MCF 10A (cell line): Measurements from ENCODE around the gene CDIP1. TPM values are rescaled to one million over a fixed set of nuclear protein-coding genes. Genes with fewer than 3 reads are reported as not detected.

Experiments
- BruUV-seq: library from RNA; stranded (reverse); fragments of 400-500 nt; replicated peaks from 2 replicates; lab custom pipeline; 2021; lab: Mats Ljungman, UMichigan
- CTCF ChIA-PET: fragments of 300-600 bp; sonication (Branson Sonifier 250); formaldehyde crosslinking; extraction: SDS; loops from one replicate; lab custom pipeline; 2021; ENCODE audit warnings: antibody characterized with exemption, inconsistent platforms; lab: Yijun Ruan, JAX
- POLR2A ChIA-PET: fragments of 300-600, 350-650 bp; sonication (Branson Sonifier 250); formaldehyde crosslinking; extraction: SDS; loops from one replicate; lab custom pipeline; 2020; ENCODE audit warnings: antibody characterized with exemption, inconsistent platforms; lab: Yijun Ruan, JAX
- DNase-seq: peaks from one replicate; pipeline ENCODE4 v3.0.0-alpha.2; 2018; ENCODE audit not compliant: unreplicated experiment
- H3K27ac Mint-ChIP-seq: one replicate; pipeline ENCODE4 v1.8.0; 2022; ENCODE audit warnings: mild to moderate bottlenecking, low read depth, mixed read lengths; ENCODE audit not compliant: unreplicated experiment
- H3K27me3 Mint-ChIP-seq: one replicate; pipeline ENCODE4 v1.8.0; 2022; ENCODE audit warnings: mixed read lengths; ENCODE audit not compliant: insufficient read depth, unreplicated experiment
- H3K36me3 Mint-ChIP-seq: one replicate; pipeline ENCODE4 v1.8.0; 2022; ENCODE audit warnings: mild to moderate bottlenecking, moderate library complexity, mixed read lengths; ENCODE audit not compliant: insufficient read depth, unreplicated experiment
- H3K4me1 Mint-ChIP-seq: one replicate; pipeline ENCODE4 v1.8.0; 2022; ENCODE audit warnings: mixed read lengths; ENCODE audit not compliant: insufficient read depth, unreplicated experiment
- H3K4me3 Mint-ChIP-seq: one replicate; pipeline ENCODE4 v1.8.0; 2022; ENCODE audit warnings: mild to moderate bottlenecking, moderate library complexity, mixed read lengths; ENCODE audit not compliant: unreplicated experiment
- H3K9me3 Mint-ChIP-seq: one replicate; pipeline ENCODE4 v1.8.0; 2022; ENCODE audit warnings: mixed read lengths; ENCODE audit not compliant: unreplicated experiment
- intact Hi-C: fragments of 100-400 bp; cut with micrococcal nuclease; formaldehyde crosslinking; loops from 2 replicates; pipeline ENCODE4 v1.14.1; 2022
- total RNA-seq: library from RNA; stranded (reverse); gene quantifications from 2 replicates; pipeline ENCODE4 v1.2.3, GENCODE V29; 2022
- TF ChIP-seq, protein P1 (sequence below): fragments of 200-600 bp; IDR thresholded peaks from one replicate; pipeline ENCODE4 v1.8.0; 2022; ENCODE audit warnings: antibody characterized with exemption, mild to moderate bottlenecking; ENCODE audit not compliant: unreplicated experiment

Gene CDIP1
- total RNA-seq, 1 experiment from 2014 or later: 6.0 TPM

DNA sequence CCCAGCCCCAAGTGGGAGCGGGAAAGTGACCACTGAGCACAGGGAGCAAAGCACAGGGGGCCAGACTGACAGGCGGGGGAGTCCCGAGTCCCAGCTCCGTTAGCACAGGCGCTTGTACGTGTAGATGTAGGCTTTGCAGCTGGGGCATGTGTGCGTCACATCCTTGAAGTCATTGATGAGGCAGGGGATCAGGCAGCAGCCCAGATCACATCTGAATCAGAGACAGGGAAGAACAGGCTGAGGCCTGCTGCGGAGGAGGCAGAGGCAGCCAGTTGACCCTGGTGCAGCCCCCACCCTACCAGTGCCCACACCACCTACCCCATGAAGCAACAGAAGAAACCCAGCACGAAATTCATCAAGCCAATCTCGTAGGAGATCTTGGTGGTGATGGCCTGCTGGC lies 26.1 kb downstream of the CDIP1 start:
- Mint-ChIP-seq H3K9me3 (no peaks in the 10 kb centered on the region), H3K4me1 (no peaks in the 10 kb centered on the region), H3K4me3 (no peak overlapping the region), H3K27ac (no peak overlapping the region), H3K36me3 (peaks cover 30% of the 10 kb centered on the region), H3K27me3 (no peaks in the 10 kb centered on the region)
- intact Hi-C loops: no loop called here
- DNase-seq: no peak
- BruUV-seq: no TSS peak
- TF ChIP-seq, protein P1, sequence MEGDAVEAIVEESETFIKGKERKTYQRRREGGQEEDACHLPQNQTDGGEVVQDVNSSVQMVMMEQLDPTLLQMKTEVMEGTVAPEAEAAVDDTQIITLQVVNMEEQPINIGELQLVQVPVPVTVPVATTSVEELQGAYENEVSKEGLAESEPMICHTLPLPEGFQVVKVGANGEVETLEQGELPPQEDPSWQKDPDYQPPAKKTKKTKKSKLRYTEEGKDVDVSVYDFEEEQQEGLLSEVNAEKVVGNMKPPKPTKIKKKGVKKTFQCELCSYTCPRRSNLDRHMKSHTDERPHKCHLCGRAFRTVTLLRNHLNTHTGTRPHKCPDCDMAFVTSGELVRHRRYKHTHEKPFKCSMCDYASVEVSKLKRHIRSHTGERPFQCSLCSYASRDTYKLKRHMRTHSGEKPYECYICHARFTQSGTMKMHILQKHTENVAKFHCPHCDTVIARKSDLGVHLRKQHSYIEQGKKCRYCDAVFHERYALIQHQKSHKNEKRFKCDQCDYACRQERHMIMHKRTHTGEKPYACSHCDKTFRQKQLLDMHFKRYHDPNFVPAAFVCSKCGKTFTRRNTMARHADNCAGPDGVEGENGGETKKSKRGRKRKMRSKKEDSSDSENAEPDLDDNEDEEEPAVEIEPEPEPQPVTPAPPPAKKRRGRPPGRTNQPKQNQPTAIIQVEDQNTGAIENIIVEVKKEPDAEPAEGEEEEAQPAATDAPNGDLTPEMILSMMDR: no peak
- ChIA-PET CTCF (interaction anchor here (1.4 to 1.5 kb wide), 2 partner anchors 11 to 17 kb away, joined by 4 to 7 read pairs; no protein-coding TSS in a partner anchor), POLR2A (no interaction called here)

DNA sequence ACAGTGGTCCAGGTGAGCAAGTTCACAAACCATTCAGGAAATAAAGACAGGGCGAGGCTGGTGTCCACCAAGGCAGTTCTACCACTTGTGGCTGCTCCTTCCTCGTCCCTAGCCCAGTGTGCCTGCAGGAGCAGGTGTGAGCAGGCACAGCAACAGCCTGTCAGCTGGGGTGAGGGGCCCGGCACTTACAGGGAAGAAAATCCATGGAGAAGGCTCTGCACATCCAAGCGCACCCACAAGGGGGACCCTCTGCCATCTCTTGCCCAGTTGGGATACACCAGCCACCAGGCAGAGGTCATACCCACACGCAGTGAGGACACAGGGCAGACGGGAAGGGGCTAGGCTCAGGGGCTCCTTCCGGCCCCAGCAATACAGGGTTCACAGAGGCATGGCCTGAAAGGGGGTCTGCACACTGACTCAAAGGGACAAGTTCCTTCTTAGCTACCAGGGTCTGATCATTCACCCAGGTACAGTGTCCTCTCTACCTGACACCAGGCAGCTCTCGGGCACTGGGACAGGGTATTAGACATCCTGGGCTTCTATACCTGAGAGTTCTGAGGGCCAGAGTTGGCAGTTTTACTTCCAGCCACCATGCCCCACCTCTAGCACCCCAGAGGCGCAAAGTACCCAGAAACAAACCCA lies 27.0 kb downstream of the CDIP1 start:
- H3K4me1 Mint-ChIP-seq: no peaks in the 10 kb centered on the region
- TF ChIP-seq, protein P1: peak; percentile 49

DNA sequence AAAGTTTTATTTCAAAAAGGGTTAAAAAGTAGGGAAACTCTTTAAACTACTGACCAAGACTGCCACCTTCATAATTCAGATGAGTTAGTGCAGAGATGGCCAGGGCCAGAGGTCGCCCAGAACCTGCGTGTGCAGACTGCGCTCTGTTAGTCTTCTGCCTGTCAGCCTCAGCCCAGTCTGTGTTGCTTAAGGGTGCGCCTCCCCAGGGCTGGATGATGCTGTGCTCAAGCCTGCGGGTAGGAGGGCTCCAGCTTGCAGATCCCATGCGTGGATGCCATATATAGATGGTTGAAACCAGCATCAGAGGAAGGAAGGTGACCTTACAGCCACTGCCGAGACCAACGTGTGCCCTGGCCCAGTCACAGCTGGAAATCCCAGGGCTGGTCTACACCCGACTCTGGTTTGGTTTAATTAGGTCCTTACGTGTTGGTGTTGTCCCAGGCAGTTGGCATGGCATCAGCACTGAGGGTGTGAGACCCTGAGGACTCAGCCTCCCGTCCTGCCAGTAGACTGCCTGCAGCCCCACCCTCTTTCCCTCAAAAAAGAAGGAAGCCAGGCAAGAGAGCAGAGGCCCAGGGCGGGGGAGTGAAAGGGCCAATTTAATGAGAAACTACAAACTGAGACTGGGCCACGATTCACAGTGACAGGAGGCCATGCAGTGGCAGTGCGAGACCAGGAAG lies 27.7 kb downstream of the CDIP1 start:
- H3K36me3 Mint-ChIP-seq: peaks cover 41% of the 10 kb centered on the region
- POLR2A ChIA-PET: interaction anchor here (0.8 to 1.8 kb wide), 2 partner anchors 37 to 42 kb away, joined by 5 read pairs; no protein-coding TSS in a partner anchor
- CTCF ChIA-PET: interaction anchor here (1.1 to 8.9 kb wide), 8 partner anchors 9 to 115 kb away, joined by 3 to 86 read pairs (median 3); no protein-coding TSS in a partner anchor
- H3K27me3 Mint-ChIP-seq: no peaks in the 10 kb centered on the region
- TF ChIP-seq, protein P1: no peak
- no peak overlapping the region for H3K4me3 Mint-ChIP-seq
- no peak for DNase-seq
- no peaks in the 10 kb centered on the region for H3K4me1 Mint-ChIP-seq
- intact Hi-C loops: no loop called here
- BruUV-seq: no TSS peak
- H3K27ac Mint-ChIP-seq: no peak overlapping the region
- no peaks in the 10 kb centered on the region for H3K9me3 Mint-ChIP-seq

More for the DNA sequence above, 27.0 kb downstream of the CDIP1 start:
- TSS peak; percentile 16 for BruUV-seq
- intact Hi-C loops: no loop called here
- CTCF ChIA-PET: interaction anchor here (0.6 to 8.9 kb wide), 5 partner anchors 11 to 74 kb away, joined by 3 to 86 read pairs (median 5); no protein-coding TSS in a partner anchor
- Mint-ChIP-seq H3K27ac (no peak overlapping the region), H3K27me3 (no peaks in the 10 kb centered on the region), H3K9me3 (no peaks in the 10 kb centered on the region), H3K36me3 (peaks cover 35% of the 10 kb centered on the region), H3K4me3 (no peak overlapping the region)
- DNase-seq: peak; percentile 32
- POLR2A ChIA-PET: interaction anchor here (1.8 kb wide), 1 partner anchor 36 kb away, joined by 5 read pairs; no protein-coding TSS in a partner anchor

DNA sequence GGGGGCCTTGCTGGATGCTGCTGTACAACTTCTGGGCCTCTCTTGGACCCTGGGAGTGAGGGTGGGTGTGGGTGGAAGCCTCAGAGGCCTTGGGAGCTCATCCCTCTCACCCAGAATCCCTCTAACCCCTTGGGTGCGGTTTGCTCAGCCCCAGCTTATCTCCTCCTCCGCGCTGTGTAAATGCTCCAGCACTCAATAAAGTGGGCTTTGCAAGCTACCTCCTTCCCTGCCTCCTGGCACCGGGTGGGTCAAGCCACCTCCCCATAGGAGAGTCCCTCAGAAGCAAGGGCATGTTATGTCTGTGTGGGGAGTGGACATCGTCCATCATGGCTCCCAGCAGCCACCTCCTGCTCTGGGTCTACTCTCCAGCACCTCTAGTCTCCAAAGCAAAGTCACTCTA lies 28.4 kb downstream of the CDIP1 start:
- Mint-ChIP-seq H3K27me3 (no peaks in the 10 kb centered on the region), H3K4me1 (no peaks in the 10 kb centered on the region), H3K9me3 (no peaks in the 10 kb centered on the region), H3K27ac (no peak overlapping the region), H3K36me3 (peaks cover 41% of the 10 kb centered on the region), H3K4me3 (no peak overlapping the region)
- CTCF ChIA-PET: interaction anchor here (0.7 to 8.9 kb wide), 7 partner anchors 8 to 116 kb away, joined by 3 to 86 read pairs (median 3); no protein-coding TSS in a partner anchor
- BruUV-seq: no TSS peak
- POLR2A ChIA-PET: interaction anchor here (0.8 to 1.8 kb wide), 2 partner anchors 38 to 43 kb away, joined by 5 read pairs; no protein-coding TSS in a partner anchor
- intact Hi-C loops: no loop called here
- DNase-seq: no peak
- TF ChIP-seq, protein P1: no peak
